ENCODE results near the gene CAPRIN1. TPM values are rescaled to one million over a fixed set of nuclear protein-coding genes. Genes with fewer than 3 reads are reported as not detected.
"Not testable (repeated sequence)": the region's sequence is repeated elsewhere in the genome, so short reads cannot be mapped to it uniquely, and the experiment has no call there.

Gene CAPRIN1
- total RNA-seq, 3 donors from 2014 or later (not counting 1 experiment from before 2014, with no cell fraction given): 118 to 158 (median 137) TPM

- no peak for TF ChIP-seq CTCF (IDR thresholded peaks at IDR 0.05)
- Histone ChIP-seq H3K36me3 (ENCODE audit: control insufficient read depth, insufficient read depth, low read length) (peaks cover 14% of the 10 kb centered on the region), H3K27me3 (ENCODE audit: control insufficient read depth, insufficient read depth, low read length) (no peaks in the 10 kb centered on the region), H3K4me3 (ENCODE audit: low read length) (no peak overlapping the region), H3K9me3 (ENCODE audit: control insufficient read depth, insufficient read depth, low read length) (no peaks in the 10 kb centered on the region), H3K4me1 (ENCODE audit: control insufficient read depth, insufficient read depth, low read length) (peaks cover 22% of the 10 kb centered on the region), H3K27ac (ENCODE audit: low read length) (no peak overlapping the region)
- WGBS (ENCODE audit: insufficient coverage): 100% methylated on average over 1 of the region's 2 CpGs
- Mint-ChIP-seq H3K36me3 (no peaks in the 10 kb centered on the region), H3K27me3 (ENCODE audit: low read depth in 2 of 2) (no peaks in the 10 kb centered on the region), H3K27ac (peak overlapping the region; percentile 82 to 83), H3K4me3 (peak overlapping the region; percentile 25), H3K9me3 (no peaks in the 10 kb centered on the region), H3K4me1 (peaks cover 54 to 60% of the 10 kb centered on the region in 2 donors)
- ATAC-seq: no peak
- intact Hi-C loops (cut with micrococcal nuclease): no loop called here
- no peak for DNase-seq
These were observed 12.8 kb downstream of the CAPRIN1 start for GRCh38 chr11:34064291-34064690.

GRCh38 chr11:34065505-34066203 is 14.1 kb downstream of the CAPRIN1 start:
- Histone ChIP-seq H3K4me1 (ENCODE audit: control insufficient read depth, insufficient read depth, low read length) (peaks cover 20% of the 10 kb centered on the region), H3K4me3 (ENCODE audit: low read length) (no peak overlapping the region), H3K27ac (ENCODE audit: low read length) (no peak overlapping the region), H3K27me3 (ENCODE audit: control insufficient read depth, insufficient read depth, low read length) (no peaks in the 10 kb centered on the region), H3K36me3 (ENCODE audit: control insufficient read depth, insufficient read depth, low read length) (peaks cover 12% of the 10 kb centered on the region), H3K9me3 (ENCODE audit: control insufficient read depth, insufficient read depth, low read length) (no peaks in the 10 kb centered on the region)
- H3K27ac Mint-ChIP-seq: peak overlapping the region; percentile 82 to 83
- intact Hi-C loops (cut with micrococcal nuclease): no loop called here
- WGBS (ENCODE audit: insufficient coverage): 79% methylated on average over 6 of the region's 6 CpGs
- peak; percentile 22 for TF ChIP-seq CTCF (IDR thresholded peaks at IDR 0.05)
- ATAC-seq (peak; percentile 70 to 91 (median 87)), DNase-seq (peak in 1 of 2 donors; percentile 40)
- H3K4me3 Mint-ChIP-seq: peak overlapping the region; percentile 63
- H3K9me3 Mint-ChIP-seq: no peaks in the 10 kb centered on the region
- no peaks in the 10 kb centered on the region for H3K36me3 Mint-ChIP-seq
- H3K27me3 Mint-ChIP-seq (ENCODE audit: low read depth in 2 of 2): no peaks in the 10 kb centered on the region
- peaks cover 54 to 64% of the 10 kb centered on the region in 2 donors for H3K4me1 Mint-ChIP-seq

DNA sequence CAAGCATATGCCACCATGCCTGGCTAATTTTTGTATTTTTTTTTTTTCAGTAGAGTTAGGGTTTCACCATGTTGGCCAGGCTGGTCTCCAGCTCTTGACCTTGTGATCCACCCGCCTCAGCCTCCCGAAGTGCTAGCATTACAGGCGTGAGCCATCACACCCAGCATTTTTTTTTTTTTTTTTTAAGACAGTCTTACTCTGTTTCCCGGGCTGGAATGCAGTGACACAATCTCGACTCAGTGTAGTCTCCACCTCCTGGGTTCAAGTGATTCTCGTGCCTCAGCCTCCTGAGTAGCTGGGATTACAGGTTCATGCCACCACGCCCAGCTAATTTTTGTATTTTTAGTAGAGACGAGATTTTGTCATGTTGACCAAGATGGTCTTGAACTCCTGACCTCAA is 15.2 kb downstream of the CAPRIN1 start:
- H3K27ac ChIP-seq (ENCODE audit: low read length); intact Hi-C loops (cut with micrococcal nuclease); H3K36me3 Mint-ChIP-seq; H3K27me3 Mint-ChIP-seq (ENCODE audit: low read depth in 2 of 2); H3K4me3 ChIP-seq (ENCODE audit: low read length); H3K9me3 Mint-ChIP-seq; H3K27me3 ChIP-seq (ENCODE audit: control insufficient read depth, insufficient read depth, low read length); H3K9me3 ChIP-seq (ENCODE audit: control insufficient read depth, insufficient read depth, low read length); ATAC-seq; DNase-seq: not testable (repeated sequence)
- Histone ChIP-seq H3K4me1 (ENCODE audit: control insufficient read depth, insufficient read depth, low read length) (peaks cover 23% of the 10 kb centered on the region), H3K36me3 (ENCODE audit: control insufficient read depth, insufficient read depth, low read length) (peaks cover 10% of the 10 kb centered on the region)
- H3K4me3 Mint-ChIP-seq: peak overlapping the region; percentile 31
- peaks cover 63 to 68% of the 10 kb centered on the region in 2 donors for H3K4me1 Mint-ChIP-seq
- 82% methylated on average over 8 of the region's 8 CpGs for WGBS (ENCODE audit: insufficient coverage)
- peak overlapping the region; percentile 44 to 58 for H3K27ac Mint-ChIP-seq

DNA sequence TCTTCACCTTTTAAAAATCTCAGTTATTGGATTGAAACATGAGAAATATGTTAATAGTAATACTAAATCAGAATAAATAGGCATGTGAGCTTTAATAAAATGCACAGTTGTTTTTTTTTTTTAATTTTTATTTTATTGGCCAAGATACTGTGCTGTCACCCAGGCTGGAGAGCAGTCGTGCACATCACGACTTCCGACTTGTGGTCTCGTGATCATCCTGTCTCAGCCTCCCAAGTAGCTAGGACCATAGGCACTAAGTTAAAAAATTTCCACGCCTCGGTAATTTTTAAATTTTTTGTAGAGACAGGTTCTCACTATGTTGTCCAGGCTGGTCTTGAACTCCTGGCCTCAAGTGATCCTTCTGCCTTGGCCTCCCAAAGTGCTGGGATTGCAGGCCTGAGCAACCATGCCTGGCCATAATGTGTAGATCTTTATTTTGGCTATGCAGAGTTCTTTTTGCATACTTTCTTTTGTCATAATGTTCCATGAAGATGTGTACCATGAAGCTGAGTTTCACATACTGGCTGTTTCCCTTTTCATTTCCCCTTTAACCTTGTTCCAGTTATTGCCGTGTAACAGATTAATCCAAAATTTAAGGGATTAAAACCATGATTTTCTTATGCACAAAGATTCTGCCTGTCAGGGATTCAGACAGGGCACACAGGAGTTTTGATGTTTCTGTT is 16.0 kb downstream of the CAPRIN1 start:
- H3K27ac ChIP-seq (ENCODE audit: low read length): no peak overlapping the region
- no peak overlapping the region for H3K4me3 ChIP-seq (ENCODE audit: low read length)
- peak overlapping the region; percentile 40 for H3K4me3 Mint-ChIP-seq
- no peaks in the 10 kb centered on the region for H3K27me3 ChIP-seq (ENCODE audit: control insufficient read depth, insufficient read depth, low read length)
- peak overlapping the region; percentile 58 to 71 for H3K27ac Mint-ChIP-seq
- no peaks in the 10 kb centered on the region for H3K9me3 ChIP-seq (ENCODE audit: control insufficient read depth, insufficient read depth, low read length)
- WGBS (ENCODE audit: insufficient coverage): 81% methylated on average over 7 of the region's 7 CpGs
- H3K36me3 ChIP-seq (ENCODE audit: control insufficient read depth, insufficient read depth, low read length): peaks cover 18% of the 10 kb centered on the region
- ATAC-seq (no peak), DNase-seq (no peak)
- H3K27me3 Mint-ChIP-seq (ENCODE audit: low read depth in 2 of 2): no peaks in the 10 kb centered on the region
- peaks cover 59 to 70% of the 10 kb centered on the region in 2 donors for H3K4me1 Mint-ChIP-seq
- no peak for TF ChIP-seq CTCF (IDR thresholded peaks at IDR 0.05)
- intact Hi-C loops (cut with micrococcal nuclease): no loop called here
- H3K9me3 Mint-ChIP-seq: no peaks in the 10 kb centered on the region
- H3K4me1 ChIP-seq (ENCODE audit: control insufficient read depth, insufficient read depth, low read length): peaks cover 26% of the 10 kb centered on the region
- no peaks in the 10 kb centered on the region for H3K36me3 Mint-ChIP-seq
